GM18861 (cell line): ENCODE results near the gene RBMS3.

ENCODE experiments used
- ATAC-seq: cut with Tn5 transposase; IDR thresholded peaks from one replicate; pipeline ENCODE4 v1.9.1; 2021; ENCODE audit not compliant: unreplicated experiment

The RBMS3 gene

DNA sequence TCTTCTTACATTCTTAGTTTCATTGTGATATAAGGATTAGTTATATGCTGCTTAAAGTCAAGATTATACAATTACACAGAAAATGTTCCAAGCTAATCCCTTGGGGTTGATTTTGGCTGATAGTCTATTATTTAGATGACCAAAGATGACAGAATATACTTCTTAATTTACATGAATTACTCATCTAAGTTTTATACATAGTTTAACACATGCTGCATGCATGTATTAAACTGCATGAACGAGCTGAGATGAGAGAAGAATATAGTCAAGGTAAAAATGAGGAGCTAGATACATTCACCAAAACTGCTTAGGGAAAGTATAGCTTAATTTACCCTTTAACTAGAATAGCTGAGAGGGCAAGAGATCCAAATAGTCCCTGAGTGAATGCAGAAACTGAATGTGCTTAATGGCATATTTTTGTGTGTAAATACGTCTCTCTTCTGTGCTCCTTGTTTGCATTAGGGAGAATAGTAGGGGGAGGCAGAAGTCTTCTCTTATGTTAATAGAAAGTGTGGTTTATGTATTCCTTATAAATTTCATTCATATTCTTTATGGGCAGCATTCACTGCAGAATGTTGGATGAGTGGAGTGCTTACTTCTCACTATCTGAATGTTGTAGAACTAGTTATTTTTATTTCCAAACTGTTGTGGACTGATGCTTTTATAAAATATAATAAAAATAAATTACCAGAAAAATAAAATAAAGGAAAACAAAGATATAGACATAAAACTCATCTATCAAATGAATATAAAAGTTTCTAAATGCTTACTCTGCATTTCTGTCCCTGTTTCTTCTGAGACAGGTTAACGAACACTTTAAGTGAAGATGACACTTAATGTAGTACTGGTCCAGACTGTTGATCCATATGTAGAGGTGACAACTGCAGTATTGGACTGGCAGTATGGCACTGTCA lies 327.8 kb downstream of the RBMS3 start:
- ATAC-seq, result no peak

DNA sequence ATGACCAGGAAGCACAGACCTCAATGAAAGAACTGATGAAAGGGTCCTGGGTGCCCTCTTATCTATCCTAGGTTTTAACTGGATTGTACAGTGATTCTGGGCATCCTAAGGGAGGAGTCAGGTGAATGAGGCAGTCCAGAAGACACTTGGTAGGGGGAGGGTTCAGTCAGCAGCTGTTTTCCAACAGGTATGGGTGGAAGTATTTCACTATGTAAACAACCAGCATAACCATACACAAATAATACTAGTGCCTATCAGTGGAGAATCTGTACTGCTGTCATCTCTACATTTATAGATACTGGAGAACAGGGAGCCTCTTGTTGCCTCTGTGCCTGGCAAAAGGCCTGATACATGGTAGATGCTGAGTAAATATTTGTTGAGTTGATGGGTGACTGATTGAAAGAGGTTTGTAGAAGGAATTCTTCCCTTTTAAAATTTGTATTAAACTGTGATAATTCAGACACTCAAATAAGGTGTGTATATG lies 328.5 kb downstream of the RBMS3 start:
- no peak for ATAC-seq

DNA sequence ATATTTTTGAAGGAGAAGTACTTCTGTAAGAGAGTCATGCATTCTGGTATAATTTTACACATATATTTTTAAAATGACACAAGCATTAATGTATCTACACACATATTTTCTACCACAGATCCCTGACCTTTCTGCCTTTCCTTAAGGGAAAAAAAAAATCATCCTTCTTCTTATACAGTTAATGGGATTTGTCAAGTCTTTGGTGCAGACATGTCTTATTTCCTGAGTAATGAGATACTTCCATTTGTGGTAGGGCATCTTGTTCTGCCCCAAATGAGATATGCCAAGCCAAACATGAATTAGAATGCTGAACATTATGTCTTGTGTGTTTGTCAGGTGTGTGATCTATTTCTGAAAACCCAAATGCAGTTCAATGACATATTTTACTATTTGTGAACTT lies 329.9 kb downstream of the RBMS3 start:
- ATAC-seq, result no peak

DNA sequence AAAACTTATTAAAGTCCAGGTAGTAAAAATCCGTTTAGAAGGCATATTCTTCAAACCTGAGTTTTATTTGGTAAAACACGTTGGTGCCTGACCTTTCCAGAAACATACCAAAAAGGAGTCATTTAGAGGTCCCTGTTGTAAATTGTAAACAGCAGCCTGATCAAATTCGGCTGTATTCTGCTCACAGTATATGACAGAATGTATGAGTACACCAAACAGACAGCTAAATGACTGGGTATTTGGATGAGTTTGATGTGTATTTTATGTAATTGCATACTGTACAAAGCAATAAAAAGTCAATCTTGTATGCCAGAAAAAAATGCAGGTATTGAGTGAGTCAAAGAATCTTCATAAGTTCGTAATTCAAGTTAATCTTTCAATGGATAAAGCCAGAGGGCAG lies 330.4 kb downstream of the RBMS3 start:
- no peak for ATAC-seq

DNA sequence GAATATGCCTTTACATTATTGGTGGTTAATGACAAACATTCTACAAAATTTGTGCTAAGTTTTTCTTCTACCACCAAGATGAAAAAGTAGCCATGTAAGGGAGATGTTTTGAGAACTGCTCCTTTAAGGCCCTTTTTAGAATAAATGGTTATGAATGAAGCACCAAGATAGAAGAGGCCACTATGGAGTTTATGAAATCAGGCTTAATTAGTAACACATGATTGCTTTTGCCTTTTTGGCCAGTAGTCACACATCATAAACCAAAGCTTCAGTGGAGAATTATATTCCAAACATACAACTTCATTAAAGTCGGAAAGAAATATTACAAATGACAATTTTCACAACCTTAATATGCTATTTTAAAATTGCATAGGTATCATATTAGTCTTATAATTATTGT lies 331.7 kb downstream of the RBMS3 start:
- no peak for ATAC-seq

DNA sequence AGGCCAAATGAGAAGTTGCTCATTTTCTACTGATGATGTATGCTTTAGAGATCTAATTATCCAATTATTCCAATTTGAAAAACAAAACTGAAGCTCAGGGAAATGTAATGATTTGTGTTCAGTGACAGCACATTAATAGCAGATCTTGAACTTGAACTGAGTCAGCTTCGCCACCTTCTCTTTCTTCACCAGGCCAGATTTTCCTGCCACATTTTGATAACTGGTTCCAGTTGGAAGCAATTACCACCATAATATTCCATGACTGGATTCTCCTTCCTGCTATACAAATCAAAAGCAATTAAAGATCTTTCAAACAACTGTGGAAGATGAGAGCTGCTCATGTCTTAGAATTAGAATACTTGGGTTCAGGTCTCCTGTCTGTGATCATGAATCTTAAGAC lies 334.1 kb downstream of the RBMS3 start:
- ATAC-seq, result no peak

DNA sequence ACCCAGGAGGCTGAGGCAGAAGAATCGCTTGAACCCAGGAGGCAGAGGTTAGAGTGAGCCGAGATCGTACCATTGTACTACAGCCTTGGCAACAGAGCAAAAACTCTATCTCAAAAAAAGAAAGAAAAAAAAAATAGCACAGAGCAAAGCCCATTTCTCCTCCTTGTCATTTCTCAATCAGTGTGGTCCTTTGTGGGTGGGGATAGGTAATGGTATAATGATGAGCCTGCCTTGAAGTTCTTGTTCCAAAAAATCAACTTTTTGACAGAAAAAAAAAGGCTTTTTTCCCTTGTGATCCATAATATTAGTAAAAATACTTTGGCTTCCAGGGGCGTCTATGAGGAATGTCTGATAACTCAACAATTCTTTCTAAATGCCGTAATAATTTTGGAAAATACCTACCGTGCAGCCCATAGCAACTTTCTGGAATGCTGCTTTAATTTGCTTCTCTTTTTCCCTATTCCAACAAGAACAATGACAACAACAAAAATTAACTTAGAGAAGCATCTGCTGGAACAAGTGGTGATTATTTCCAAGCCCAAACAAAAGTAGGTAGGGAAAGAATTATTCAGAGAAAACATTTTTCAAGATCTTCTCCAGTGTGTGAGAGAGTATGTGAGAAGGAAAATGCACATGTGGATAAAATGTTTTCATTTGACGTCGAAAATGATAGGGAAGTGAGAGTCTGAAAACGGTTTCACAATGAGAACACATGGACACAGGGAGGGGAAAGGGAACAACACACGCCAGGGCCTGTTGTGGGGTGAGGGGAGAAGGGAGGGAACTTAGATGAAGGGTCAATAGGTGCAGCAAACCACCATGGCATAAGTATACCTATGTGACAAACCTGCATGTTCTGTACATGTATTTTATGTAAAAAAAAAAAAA lies 337.8 kb downstream of the RBMS3 start:
- no peak for ATAC-seq

DNA sequence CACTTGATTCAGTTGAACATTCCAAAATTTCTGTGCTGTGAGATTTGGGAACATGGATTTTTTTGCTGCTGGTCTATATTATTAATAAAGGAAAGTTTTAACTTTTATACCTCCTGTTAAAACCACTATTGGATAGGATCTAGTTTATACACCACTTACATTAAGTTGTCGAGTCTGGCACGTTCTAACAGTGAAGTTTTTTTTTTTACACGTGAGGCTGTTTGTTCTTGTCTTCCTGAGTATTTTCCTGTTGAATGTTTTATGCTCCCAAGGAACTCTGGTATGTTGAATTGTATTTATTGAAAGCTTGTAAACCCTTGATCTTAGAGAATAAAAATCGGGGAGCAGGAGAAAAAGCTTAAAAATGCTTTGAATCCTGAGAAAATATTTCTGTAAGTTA lies 338.8 kb downstream of the RBMS3 start:
- ATAC-seq, result no peak

DNA sequence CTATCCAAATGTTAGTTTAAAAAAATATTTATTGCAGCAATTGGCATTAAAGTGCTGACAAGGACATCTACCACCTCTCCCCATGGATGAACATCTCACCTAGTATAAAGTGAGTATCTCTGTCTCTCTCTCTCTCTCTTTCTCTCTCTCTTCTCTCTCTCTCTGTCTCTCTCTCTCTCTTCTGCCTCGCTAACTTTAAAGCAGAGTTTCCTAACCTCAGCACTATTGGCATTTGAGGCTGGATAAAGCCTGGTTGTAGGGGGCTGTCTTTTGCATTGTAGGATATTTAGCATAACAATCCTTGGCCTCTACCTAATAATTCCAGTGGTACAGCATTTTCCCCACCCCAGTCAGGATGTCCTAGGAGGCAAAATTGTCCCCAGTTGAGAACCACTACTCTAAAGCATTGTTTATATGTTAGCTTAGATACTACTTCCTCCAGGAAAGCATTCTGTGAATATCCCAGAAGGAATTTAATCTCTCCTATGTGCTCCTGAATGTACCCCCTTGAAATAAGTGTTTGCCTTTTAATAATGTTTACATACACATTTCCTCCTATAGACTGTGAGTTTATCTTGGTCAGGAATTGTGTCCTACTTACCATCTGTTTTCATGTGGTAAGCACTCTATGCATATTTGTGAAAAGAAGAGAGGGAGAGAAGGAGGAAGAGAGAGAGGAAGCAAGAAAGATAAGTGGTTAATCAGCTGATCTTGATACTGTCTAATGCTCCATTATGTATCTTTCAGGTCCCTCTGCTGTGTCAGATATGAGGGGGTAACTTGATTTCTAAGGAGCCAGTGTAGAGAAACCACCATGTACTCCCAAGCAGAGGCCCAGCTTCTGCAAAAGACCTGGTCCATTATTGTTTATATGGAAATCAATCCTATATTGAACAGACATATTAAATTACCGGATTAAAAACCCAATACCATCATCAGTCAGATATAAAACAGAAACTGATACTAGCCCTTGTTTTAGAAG lies 346.6 kb downstream of the RBMS3 start:
- ATAC-seq, result no peak

DNA sequence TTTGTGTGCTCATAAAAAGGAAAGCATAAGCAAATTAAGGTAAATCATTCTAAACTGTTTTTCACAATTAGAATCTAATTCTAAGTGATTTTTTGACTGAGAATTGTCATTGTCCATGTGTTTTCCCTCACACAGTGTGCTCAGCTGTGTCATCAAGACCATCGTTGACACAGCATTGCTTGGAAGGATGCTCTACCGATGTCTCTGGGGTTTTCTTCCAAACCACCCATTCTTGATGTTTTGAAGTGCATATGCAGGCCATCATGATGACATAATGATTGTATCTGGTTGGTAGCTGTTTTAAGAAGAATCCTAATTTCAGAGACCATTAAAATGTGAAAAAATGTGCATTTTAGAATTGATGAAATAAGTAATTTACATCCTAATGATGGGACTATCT lies 347.9 kb downstream of the RBMS3 start:
- ATAC-seq, result no peak

DNA sequence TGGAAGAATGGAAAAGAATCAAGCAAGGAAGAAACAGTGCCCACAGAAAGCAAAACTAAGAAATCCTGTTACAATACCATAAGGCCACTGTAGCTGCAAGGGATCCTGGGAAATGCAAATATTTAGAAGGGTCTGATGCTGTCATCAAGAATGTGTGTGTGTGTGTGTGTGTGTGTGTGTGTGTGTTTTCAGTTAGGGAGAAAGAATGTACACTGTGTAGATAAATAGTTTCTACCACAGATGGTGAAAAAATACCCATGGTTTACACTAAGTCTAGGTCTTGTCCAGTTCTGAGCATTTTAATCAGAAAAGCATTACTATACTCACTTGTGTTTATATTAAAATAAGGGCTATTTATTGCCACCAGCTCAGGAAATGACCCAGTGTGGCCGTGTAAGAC lies 355.0 kb downstream of the RBMS3 start:
- ATAC-seq, result no peak

DNA sequence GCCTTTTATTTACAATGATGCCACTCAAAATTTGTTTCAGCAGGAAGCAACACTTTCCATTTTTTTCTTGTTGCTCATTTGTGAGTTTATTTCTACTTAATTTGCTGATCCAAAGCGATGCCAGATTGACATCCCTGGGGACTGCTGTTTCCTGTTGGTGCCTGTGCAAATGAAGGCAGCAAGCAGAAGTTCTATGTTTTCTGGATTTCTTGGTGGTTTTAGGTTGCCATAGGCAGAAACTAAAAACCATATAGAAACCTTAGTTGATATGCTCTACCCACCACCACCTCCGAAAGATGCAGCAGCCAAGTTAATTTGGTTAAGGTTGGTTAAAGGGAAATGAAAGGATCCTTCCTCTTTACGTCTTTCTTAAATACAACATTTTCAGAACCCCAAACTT lies 356.2 kb downstream of the RBMS3 start:
- ATAC-seq, result no peak

DNA sequence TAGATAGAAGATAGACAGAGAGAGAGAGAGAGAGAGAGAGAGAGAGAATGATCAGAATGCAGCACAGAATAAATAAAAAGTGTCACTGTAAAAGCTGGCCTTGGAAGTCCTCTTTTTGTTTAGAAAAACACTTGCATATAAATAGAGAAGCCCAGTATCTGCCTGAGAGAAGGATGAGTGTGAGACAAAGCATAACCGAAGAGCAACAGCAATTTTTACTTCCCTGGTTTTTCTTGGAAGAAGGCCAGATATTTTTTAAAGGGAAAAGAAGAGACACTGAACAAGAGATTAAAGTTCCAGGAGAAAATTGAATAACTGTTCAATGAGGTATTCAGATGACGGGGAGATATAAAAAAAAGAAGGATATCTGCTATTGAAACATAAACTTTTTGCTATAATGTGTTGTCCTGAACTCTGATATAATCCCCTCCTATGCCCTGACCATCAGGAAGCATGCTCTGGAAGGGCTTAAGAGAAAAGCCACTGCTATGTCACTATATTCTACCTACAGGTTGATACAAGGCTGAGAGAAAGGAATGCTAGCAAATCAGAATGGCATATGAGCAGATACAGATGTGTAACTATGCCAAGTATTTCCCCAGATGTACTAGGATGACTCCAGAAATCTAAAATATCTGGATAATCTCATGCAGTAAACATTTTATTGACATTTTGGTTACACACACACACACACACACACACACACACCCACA lies 358.9 kb downstream of the RBMS3 start:
- ATAC-seq, result no peak

DNA sequence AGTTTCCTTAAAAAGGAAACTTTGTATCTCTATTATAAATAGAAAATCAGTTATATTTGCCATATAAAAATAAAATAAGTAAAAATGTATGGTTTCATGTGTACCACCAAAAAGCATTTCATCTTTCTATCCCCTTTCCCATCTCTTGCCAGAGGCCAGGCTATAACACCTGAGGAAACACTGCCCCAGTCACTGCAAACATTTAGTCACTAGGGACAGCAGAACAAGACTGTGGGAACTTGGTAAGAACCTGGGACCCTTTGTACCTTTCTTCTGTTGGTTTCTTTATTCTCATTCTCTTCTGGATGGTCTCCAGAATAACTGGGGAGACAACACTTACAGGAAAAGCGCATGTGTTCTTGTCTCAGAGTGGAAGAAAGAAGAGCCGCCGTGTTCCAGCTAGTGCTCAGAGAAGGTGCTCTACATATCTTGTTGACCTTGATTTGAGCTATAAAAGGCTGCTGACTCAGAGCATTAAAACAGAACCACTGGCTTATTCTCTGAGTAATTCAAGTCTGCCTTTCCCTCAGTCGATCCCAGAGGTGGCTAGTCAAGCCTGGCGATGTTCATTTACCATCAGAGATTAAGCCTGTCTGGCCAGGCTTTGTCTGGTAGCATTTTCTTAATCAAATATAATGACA lies 361.6 kb downstream of the RBMS3 start:
- ATAC-seq, result no peak

DNA sequence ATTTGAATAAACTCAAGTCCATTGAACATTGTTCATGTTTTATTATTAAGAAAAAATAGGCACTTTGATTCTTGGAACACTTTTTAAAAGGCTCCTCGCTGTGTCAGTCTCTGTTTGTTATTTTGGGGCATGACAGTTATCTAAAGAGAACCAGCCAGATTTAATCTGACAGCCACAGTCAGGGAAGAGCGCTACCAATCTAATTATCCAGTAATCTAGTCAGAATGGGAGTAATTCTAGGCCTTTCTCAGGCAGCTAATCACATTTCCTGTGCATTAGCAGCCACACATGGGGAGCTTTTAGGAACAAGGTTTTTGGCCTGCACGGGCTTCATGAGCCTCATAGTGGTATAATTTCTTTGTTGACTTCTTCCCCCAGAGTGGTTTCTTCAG lies 362.2 kb downstream of the RBMS3 start:
- ATAC-seq, result no peak

DNA sequence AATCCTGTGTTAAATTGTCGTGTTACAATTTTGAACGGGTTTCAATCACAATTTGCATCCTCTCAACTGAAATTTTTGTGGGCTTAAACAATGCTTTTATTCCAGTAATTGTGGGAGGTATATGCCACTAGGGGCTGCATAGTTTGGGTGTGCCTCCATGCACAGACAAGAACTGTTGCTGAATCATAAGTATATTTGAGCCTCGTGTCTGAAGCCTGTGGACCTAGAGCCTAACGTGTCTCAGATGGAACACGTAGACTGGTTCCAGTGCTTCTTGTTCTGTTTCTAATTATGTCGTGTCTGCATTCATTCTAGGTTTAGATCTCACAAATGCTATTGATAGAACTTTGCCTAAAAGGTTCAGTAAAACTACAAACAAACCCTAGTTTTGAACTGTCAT lies 363.4 kb downstream of the RBMS3 start:
- no peak for ATAC-seq

DNA sequence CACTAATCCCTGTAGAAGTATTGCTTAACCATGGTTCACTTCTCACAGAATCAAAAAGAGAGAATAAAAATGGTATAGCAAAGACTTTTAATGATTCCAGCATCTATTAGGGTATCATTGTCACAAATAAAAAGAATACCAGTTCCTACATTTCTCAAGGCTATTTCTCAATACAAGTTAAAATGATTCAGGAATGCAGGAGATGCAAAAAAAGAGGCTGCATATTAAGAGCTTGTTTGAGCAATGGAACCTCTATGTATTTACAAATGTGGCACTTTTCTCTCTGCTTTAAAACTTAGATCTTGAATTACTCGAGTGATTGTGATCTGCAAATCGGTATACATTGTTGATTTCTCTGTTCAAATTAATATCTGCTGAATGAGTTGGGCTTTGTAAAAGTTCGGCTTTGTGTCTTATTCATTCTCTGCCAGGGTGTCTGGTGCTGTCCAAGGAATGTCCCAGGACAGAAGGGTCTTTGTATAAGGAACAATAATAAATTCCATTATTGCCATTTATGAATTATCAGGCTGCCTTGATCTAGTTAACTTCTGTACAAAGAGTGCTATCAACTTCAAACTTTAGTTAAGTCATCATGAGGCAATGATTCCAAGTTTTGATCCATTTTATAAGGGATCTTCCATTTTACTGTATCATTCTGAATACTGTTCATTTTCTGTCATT lies 364.2 kb downstream of the RBMS3 start:
- ATAC-seq, result no peak

DNA sequence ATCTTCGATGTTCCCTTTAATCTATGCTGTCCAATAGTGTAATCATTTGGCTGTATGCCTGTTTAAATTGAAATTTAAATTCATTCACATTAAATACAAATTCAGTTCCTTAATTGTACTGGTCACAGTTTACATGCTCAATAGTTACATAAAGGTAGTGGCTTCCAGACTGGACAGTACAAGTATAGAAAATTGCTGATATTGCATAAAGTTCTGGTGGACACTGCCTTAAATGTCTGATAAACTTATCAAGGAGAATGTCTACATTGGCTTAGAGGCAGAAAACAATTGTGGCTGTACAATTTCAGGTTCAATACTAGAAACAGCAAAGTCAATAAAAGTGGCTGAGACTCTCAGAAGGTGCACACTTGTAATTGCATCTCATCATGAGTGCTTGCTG lies 365.2 kb downstream of the RBMS3 start:
- no peak for ATAC-seq
